Activated CD4-positive, alpha-beta T cell treated with anti-CD3 and anti-CD28 coated beads, Interleukin-2, amount 50 U/mL, for 4 hours (primary cell): ENCODE data around the gene VWA5B1.

Experiments
- DNase-seq, 2 experiments: peaks; one replicate each; pipeline ENCODE4 v3.0.0-alpha.2; 2020

Gene VWA5B1

DNA sequence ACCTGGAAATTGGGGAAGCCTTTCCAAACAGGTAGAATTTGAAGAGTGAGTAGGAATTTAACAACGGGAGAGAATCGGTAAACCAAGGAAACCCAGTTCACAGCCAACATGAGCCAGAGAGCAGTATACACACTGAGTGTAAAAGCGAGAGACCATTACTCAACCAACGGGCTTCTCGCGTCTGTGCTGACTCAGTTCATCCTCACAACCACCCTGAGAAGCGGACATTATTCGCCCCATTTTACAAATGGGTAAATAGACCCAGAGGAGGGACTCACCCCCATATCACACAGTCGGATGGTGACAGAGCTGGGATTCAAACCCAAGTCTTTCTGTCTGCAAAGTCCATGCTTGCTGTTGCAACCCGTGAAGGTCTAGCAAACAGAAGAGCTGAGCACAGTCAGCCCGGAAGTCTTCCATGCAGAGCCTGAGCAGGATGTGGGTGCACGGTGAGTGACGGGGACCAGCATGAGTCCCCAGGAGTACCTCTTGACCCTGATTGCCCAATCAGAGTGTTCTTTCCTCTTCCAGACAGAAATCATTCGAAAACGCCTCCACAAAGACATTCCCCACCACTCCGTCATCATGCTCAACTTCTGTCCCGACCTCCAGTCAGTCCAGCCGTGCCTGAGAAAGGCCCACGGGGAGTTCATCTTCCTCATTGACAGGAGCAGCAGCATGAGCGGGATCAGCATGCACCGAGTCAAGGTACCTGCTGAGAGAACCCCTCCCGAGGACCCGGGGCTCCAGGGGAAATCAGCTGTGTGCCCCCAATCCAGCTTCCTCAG lies 32.3 kb downstream of the VWA5B1 start:
- peak; percentile 29 to 34 for DNase-seq

GRCh38 chr1:20323613-20323920 lies 32.9 kb downstream of the VWA5B1 start:
- DNase-seq: no peak

DNA sequence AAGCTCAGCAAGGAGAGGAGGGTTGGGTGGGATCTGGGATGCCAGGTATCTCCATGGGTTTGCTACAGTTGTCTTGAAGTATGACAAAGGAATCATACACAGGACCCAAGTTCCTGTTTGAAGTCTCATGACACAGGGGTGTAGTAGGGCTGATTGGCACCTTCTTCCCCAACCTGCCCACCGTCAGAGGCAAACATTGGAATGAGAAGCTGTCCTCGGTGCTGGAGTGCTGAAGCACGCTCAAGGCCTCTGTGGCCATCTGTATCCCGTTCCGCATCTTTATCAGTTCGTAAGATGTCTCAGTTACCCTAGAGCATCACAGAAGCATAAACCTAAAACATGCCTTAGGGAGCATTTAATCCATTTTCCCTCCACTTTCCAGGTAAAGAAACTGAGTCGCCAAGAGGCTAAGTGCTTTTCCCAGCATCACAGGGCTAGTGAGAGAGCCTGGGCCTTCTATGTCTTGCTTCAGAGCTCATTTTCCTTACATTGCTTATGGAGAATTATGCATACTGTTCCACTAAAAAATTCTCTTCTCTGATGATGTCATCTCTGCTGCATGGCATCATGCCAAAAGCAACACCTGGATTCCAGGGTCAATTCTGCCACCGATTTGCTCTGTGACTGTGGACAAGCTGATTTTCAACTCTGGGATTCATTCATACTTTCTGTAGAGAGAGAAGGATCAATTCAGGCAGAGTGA lies 34.2 kb downstream of the VWA5B1 start:
- DNase-seq: no peak

GRCh38 chr1:20325407-20325843 lies 34.8 kb downstream of the VWA5B1 start:
- DNase-seq: no peak

GRCh38 chr1:20325844-20326420 lies 35.3 kb downstream of the VWA5B1 start:
- DNase-seq: no peak

DNA sequence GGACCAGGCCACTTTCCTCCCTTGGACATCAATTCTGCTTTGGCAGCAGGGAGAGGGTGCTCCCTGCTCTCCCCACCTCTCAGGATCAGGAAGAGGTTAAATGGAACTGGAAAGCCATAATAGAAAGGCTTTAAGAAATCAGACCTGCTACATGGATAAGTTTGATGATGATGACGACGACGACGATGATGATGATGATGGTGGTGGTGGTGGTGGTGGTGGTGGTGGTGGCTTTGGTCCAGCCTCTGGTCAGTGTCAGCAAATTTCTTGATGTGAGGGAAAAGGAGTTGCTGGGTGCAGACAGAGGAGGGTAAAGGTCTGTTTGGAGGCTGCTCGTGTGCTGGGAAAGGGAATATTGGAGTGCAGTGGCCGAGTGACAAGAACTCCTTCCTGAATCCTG lies 36.8 kb downstream of the VWA5B1 start:
- no peak for DNase-seq

DNA sequence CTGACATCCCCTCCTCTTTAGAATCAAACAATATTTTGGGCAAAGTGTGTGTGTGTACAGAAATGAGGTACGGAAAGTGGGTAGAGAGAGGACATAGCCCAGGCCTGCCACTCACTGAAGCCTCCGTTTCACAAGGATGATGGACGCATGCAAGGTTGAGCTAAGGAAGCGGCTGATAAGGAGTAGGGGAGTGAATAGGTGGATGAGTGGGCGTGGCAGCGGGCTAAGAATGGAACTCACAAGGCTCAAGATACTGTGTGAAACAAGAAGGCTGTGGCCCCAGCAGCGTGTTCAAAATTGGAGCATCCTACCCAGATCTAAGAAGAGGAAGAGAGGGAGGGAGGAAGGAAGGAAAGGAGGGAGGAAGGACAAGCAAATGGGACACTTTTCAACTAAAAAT lies 37.5 kb downstream of the VWA5B1 start:
- no peak for DNase-seq

DNA sequence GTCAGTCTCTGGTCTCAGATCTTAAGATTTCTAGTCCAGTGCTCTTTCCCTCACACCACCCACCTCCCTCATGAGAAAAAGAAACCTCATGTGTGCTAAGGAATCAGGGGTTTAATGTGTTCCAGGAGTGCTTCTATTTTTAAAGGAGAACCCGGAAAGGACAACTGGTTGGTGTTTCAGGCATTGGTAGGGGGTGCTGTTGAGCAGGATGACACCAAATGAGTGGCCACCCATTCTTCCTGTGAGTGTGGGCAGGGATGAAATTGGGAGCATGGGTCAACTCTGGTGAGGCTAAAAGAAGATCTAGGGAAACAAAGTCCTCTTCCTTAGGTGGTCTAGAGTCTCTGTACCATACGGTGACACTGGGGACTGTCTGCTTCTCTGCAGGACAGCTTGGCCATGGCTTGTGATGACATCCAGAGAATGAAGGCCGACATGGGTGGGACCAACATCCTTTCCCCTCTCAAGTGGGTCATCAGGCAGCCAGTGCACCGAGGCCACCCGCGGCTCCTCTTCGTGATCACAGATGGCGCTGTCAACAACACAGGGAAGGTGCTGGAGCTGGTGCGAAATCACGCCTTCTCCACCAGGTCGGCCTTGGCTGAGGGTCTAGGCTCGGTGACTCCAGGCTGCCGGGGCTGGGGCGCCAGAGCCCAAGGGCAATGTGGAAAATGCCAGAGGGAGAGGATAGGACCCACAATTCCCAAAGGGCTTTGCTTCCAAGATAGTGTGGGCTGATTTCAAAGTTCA lies 39.3 kb downstream of the VWA5B1 start:
- no peak for DNase-seq

- no peak for DNase-seq
Observed at GRCh38 chr1:20334103-20334502, 43.4 kb downstream of the VWA5B1 start.

GRCh38 chr1:20336105-20336605 lies 45.5 kb downstream of the VWA5B1 start:
- no peak for DNase-seq

- no peak for DNase-seq
Observed at GRCh38 chr1:20337581-20337980, 46.9 kb downstream of the VWA5B1 start.

DNA sequence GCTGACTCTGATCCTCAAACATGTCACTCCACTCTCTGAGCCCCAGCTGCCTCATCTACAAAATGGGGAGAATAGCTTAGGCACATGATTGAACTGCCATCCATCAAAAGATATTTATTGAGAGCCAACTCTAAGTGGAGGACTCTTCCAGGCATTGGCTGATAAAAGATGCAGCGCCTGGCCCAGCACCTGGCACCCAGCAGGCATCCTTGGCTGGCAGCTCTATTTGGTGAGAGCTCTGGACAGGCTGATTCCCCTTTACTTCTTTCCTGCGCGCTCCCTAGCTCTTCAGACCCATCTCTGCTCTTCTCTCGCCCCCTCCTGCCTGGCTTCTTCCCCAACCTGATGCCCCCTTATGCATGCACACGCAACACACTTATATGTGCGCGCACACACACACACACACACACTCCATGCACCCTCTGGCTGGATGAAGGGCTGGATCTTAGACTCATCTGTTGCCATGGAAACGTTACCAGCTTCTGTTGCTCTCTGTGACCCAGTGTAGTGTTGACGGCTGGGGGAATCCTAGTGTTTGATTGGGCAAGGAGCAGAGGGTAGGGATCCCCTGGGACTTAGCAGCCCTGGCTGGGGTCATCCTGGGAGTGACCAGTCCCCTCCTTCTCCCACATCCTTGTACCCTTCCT lies 49.3 kb downstream of the VWA5B1 start:
- no peak for DNase-seq

- no peak for DNase-seq
Observed at GRCh38 chr1:20342294-20343148, 51.8 kb downstream of the VWA5B1 start.

GRCh38 chr1:20343149-20343937 lies 52.7 kb downstream of the VWA5B1 start:
- DNase-seq: peak; percentile 29 to 35

DNA sequence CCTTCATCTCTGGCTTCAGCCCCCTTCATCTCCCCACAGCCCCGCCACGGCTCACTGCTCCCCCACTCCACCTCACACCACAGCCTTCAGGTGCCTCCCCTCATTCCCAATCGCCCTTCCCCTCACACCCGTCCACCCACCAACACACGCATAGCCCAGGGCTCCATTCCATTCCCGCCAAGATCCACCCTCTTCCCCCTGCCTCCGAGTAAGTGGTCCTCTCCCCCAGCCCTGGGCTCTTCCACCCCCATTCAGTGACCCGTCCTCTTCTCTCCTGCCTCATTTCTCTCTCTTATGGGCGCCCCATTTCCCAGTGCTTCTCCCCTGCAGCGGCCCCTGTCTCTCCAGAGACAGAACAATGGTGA lies 53.2 kb downstream of the VWA5B1 start:
- DNase-seq: no peak

DNA sequence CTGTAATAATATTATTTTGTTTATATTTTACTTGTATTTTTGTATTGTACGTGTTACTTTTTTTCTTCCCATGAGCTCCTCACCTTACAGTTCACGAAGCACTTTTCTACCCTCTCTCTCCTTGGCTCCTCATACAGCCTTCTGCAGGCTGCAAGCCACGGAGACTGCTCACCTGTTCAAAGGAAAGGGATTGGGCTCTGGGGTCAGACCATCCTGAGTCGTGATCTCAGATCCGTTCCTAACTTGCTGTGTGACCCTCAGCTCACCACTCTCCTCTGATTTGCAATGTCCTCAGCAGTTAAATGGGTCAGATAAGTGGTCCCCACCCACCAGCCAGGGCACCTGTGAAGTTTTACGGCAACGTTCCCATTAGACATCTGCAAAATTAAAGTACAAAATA lies 54.1 kb downstream of the VWA5B1 start:
- no peak for DNase-seq

DNA sequence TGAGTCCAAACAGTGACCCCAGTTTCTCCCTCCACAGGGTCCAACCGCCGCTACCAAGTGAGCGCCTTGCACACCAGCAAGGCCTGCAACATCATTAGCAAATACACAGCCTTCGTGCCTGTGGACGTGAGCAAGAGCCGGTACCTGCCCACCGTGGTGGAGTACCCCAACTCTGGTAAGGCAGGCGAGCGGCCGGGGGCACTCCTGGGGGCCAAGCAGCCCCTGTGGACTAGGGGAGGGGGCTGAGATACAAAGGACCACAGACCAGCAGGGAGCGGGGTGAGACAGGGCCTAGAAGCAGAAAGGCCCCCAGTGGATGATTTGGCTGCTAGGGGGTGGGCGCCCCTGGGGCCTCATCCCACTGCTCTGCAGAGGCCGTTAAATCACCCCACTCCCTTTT lies 54.7 kb downstream of the VWA5B1 start:
- DNase-seq: no peak

DNA sequence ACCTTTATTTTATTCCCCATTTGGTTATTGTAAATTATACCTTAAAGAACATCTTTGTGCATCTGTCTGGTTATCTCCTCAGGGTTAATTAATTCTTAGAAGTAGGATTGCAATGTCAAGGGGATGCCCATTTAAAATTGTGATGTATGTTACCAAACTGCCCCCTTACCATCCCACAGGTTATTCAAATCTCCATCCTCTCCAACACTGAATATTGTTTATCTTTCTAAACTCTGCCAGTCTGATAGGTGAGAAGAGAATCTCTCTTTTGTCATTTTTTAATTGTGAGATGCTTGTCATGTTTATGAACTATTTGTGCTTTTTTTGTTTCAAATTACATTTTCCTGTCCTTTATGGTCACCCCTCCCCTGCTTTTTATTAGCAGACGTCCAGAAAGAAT lies 55.8 kb downstream of the VWA5B1 start:
- no peak for DNase-seq

DNA sequence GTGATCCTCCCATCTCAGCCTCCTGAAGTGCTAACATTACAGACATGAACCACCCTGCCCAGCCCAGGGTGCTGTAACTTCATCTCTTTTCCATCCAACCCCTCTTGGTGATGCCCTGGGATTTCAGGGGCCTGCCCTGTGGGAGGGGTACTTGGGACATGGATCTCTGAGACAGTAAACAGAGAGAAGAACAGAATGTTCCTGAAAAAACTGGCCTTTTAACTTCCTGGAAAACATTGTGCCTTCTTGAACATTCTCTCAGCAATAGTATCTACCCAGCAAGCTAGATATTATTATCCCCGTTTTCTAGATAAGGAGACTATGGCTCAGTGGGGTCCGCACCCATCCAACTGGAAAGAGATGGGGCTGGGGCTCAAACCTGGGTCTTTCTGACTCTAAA lies 57.0 kb downstream of the VWA5B1 start:
- DNase-seq: no peak

GRCh38 chr1:20348326-20348915 lies 57.7 kb downstream of the VWA5B1 start:
- no peak for DNase-seq

DNA sequence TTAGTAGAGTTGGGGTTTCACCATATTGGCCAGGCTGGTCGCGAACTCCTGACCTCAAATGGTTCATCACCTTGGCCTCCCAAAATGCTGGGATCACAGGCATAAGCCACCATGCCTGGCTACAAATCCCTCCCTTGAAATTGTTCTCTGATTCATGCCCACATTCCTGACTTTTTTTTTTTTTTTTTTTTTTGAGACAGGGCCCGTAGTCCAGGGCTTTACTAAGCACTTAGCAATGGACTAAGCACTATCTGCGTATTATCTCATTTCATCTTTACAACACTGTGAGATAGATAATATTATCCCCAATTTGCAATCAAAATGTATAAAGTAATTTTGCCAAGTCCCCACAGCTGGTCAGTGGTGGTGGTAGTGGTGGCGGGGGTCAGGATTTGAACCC lies 58.9 kb downstream of the VWA5B1 start:
- DNase-seq: no peak
